ENCODE results near the gene FUNDC1.

DNA sequence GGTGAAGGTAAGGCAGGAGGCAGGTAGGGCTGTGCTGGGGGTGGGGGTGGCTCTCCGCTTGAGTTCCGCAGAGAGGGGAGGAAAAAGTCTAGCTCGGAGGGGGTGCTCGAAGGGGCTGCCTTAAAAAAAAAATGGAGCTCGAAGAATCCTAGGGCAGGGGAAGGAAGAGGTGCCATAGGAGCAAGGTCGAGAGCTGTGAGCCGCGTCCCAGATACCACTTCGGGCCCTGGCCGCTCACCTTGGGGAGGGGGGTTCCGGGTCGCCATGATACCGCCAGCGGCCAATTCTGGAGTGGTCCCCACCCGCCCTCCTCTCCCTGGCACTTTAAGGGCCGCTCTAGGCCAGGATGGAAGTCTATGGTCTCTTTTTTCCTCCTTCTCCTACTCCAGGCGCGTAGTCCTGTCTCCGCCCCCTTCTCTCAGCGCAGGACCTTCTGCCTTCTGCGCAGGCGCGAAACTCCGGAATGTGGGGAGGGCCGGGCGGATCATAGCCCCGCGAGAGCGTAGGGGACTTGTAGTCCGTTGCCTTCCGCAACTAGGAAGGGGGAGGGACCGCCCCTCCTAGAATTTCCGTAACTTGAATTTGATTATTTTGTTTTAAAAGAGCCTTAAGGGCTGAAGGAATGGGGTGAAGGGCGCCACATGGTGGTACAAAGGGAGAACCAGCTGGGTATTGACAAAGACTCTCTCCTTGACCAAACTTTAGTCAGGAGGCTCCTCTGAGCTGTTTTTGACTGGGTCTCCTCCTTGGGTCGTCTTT lies at the start of gene FUNDC1:
- TF ChIP-seq POLR2A (IDR thresholded peaks at IDR 0.05; ENCODE audit: borderline replicate concordance, extremely low read depth, insufficient read depth, insufficient read length) (no peak), EZH2 (IDR thresholded peaks at IDR 0.05) (no peak)
